ENCODE results near the gene LRRN1. TPM values are rescaled to one million over a fixed set of nuclear protein-coding genes. Genes with fewer than 3 reads are reported as not detected.

The LRRN1 gene
- total and polyA plus RNA-seq, 10 donors: 0.20 to 8.0 (median 4.1) TPM

- Histone ChIP-seq H3K27ac (no peak overlapping the region), H3K4me3 (no peak overlapping the region), H3K4me1 (no peaks in the 10 kb centered on the region), H3K27me3 (replicated peaks in 1 of 7) (no peaks in the 10 kb centered on the region), H3K36me3 (peaks cover 0 to 4% (median 0%) of the 10 kb centered on the region in 6 donors), H3K9me3 (no peaks in the 10 kb centered on the region)
- WGBS, 5 donors: 87 to 100% (median 95%) methylated on average over 1 of the region's 1 CpG
- TF ChIP-seq, protein P1, sequence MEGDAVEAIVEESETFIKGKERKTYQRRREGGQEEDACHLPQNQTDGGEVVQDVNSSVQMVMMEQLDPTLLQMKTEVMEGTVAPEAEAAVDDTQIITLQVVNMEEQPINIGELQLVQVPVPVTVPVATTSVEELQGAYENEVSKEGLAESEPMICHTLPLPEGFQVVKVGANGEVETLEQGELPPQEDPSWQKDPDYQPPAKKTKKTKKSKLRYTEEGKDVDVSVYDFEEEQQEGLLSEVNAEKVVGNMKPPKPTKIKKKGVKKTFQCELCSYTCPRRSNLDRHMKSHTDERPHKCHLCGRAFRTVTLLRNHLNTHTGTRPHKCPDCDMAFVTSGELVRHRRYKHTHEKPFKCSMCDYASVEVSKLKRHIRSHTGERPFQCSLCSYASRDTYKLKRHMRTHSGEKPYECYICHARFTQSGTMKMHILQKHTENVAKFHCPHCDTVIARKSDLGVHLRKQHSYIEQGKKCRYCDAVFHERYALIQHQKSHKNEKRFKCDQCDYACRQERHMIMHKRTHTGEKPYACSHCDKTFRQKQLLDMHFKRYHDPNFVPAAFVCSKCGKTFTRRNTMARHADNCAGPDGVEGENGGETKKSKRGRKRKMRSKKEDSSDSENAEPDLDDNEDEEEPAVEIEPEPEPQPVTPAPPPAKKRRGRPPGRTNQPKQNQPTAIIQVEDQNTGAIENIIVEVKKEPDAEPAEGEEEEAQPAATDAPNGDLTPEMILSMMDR (IDR thresholded peaks at IDR 0.05 in 8 of 11, conservative IDR thresholded peaks at IDR 0.05 in 3 of 11): no peak
- TF ChIP-seq POLR2AphosphoS5 (IDR thresholded peaks at IDR 0.05) (no peak), POLR2A (IDR thresholded peaks at IDR 0.05) (no peak)
- intact Hi-C loops (cut with DNase I; ENCODE audit: low total_unique reads): no loop called here
- no peak for DNase-seq
These were observed 16.8 kb downstream of the LRRN1 start for GRCh38 chr3:3816034-3816433.

DNA sequence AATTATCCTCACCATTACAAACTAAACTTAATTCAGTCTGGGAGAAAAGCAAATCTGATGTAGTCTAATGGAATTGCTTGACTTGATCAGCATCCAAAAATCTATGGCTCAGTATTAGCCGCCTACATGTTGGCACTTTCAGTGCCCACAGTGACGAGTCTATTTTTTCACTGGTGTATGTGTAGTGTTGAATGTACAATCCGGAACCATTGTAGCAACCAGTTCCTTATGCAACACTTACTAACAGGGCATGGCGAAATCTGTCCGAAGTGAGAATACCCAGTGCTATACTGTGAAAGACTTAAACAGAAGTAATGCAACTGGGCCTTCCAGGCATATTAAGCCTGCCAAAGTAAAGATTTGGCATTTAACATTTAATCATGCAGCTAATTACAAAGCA, 18.6 kb downstream of the LRRN1 start:
- intact Hi-C loops (cut with DNase I; ENCODE audit: low total_unique reads): no loop called here

GRCh38 chr3:3821777-3822176, 22.5 kb downstream of the LRRN1 start:
- DNase-seq: no peak
- Histone ChIP-seq H3K27me3 (replicated peaks in 1 of 7) (no peaks in the 10 kb centered on the region), H3K27ac (no peak overlapping the region), H3K9me3 (no peaks in the 10 kb centered on the region), H3K4me1 (no peaks in the 10 kb centered on the region), H3K4me3 (no peak overlapping the region), H3K36me3 (peaks cover 0 to 9% (median 0%) of the 10 kb centered on the region in 6 donors)
- TF ChIP-seq POLR2A (IDR thresholded peaks at IDR 0.05): no peak
- TF ChIP-seq, protein P1 (IDR thresholded peaks at IDR 0.05 in 8 of 11, conservative IDR thresholded peaks at IDR 0.05 in 3 of 11): no peak
- TF ChIP-seq POLR2AphosphoS5 (IDR thresholded peaks at IDR 0.05): no peak
- WGBS, 5 donors: 75 to 92% (median 89%) methylated on average over 4 of the region's 4 CpGs
- intact Hi-C loops (cut with DNase I; ENCODE audit: low total_unique reads): no loop called here

More for the DNA sequence above, 18.6 kb downstream of the LRRN1 start:
- Histone ChIP-seq H3K4me3 (no peak overlapping the region), H3K4me1 (no peaks in the 10 kb centered on the region), H3K27ac (peak overlapping the region in 6 of 8 donors; percentile 7 to 76 (median 58)), H3K36me3 (peaks cover 0 to 10% (median 0%) of the 10 kb centered on the region in 6 donors), H3K9me3 (no peaks in the 10 kb centered on the region), H3K27me3 (replicated peaks in 1 of 7) (no peaks in the 10 kb centered on the region)
- DNase-seq: no peak
- TF ChIP-seq POLR2AphosphoS5 (IDR thresholded peaks at IDR 0.05): peak in 1 of 3 donors; percentile 59
- TF ChIP-seq, protein P1 (IDR thresholded peaks at IDR 0.05 in 8 of 11, conservative IDR thresholded peaks at IDR 0.05 in 3 of 11): no peak
- no peak for TF ChIP-seq POLR2A (IDR thresholded peaks at IDR 0.05)
- 63 to 90% (median 73%) methylated on average over 5 of the region's 5 CpGs for WGBS, 5 donors

DNA sequence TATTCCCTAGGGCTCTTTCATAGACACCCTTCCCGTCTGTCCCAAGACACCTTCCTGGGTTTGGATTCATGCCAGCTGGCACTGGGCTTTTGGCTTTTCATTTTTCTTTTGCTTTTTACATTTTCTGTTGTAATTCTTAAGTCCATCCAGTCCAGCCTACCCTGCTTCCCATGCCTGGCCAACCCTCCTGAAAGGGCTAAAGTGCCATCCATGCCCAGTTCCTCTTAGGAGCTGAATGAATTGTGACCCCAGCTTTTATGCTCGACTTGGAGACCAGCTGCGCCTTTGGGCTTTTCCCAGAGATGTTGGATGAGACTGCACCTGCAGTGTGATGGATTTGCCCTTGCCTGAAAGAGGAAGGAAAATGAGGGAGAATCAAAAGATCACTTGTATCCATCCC, 25.8 kb downstream of the LRRN1 start:
- H3K36me3 ChIP-seq: peaks cover 0 to 9% (median 0%) of the 10 kb centered on the region in 6 donors
- H3K4me3 ChIP-seq: no peak overlapping the region
- H3K9me3 ChIP-seq: no peaks in the 10 kb centered on the region
- H3K4me1 ChIP-seq: no peaks in the 10 kb centered on the region
- H3K27ac ChIP-seq: no peak overlapping the region
- WGBS, 5 donors: 78 to 95% (median 85%) methylated on average over 3 of the region's 3 CpGs
- TF ChIP-seq, protein P1 (IDR thresholded peaks at IDR 0.05 in 8 of 11, conservative IDR thresholded peaks at IDR 0.05 in 3 of 11): no peak
- TF ChIP-seq POLR2A (IDR thresholded peaks at IDR 0.05) (no peak), POLR2AphosphoS5 (IDR thresholded peaks at IDR 0.05) (no peak)
- intact Hi-C loops (cut with DNase I; ENCODE audit: low total_unique reads): no loop called here
- no peak for DNase-seq
- no peaks in the 10 kb centered on the region for H3K27me3 ChIP-seq (replicated peaks in 1 of 7)

Measured in spleen (tissue), 11 donors.